Smooth muscle cell (in vitro differentiated cells): ENCODE data around the gene MMRN2. TPM values are rescaled to one million over a fixed set of nuclear protein-coding genes. Genes with fewer than 3 reads are reported as not detected.
"Not testable (repeated sequence)": the region's sequence is repeated elsewhere in the genome, so short reads cannot be mapped to it uniquely, and the experiment has no call there.

Source experiments
- DNase-seq: peaks from one replicate; lab custom pipeline; 2025; ENCODE audit not compliant: unreplicated experiment; lab: John Stamatoyannopoulos, UW
- H2AFZ ChIP-seq: fragments of 200-600 bp; sonication (generic); 2 replicates; pipeline ENCODE4 v1.6.0; 2016; ENCODE audit warnings: antibody characterized with exemption, low read depth, mild to moderate bottlenecking
- H3F3A ChIP-seq: fragments of 200-600 bp; sonication (generic); 2 replicates; pipeline ENCODE4 v1.6.0; 2017; ENCODE audit warnings: antibody characterized with exemption, low read depth
- H3K27ac ChIP-seq: fragments of 200-600 bp; sonication (generic); 2 replicates; pipeline ENCODE4 v1.5.1; 2016; ENCODE audit warnings: low read depth, mild to moderate bottlenecking
- H3K27me3 ChIP-seq: fragments of 200-600 bp; sonication (generic); 2 replicates; pipeline ENCODE4 v1.6.1; 2016; ENCODE audit warnings: low read depth, mild to moderate bottlenecking
- H3K36me3 ChIP-seq: fragments of 200-600 bp; sonication (generic); 2 replicates; pipeline ENCODE4 v1.5.1; 2016; ENCODE audit warnings: low read depth
- H3K4me1 ChIP-seq: fragments of 200-600 bp; sonication (generic); 2 replicates; pipeline ENCODE4 v1.5.1; 2016; ENCODE audit warnings: low read depth
- H3K4me2 ChIP-seq: fragments of 200-600 bp; sonication (generic); 2 replicates; pipeline ENCODE4 v1.6.0; 2016; ENCODE audit warnings: mild to moderate bottlenecking
- H3K4me3 ChIP-seq: fragments of 200-600 bp; sonication (generic); 2 replicates; pipeline ENCODE4 v1.5.1; 2016; ENCODE audit warnings: mild to moderate bottlenecking
- H3K79me2 ChIP-seq: fragments of 200-600 bp; sonication (generic); 2 replicates; pipeline ENCODE4 v1.6.0; 2016; ENCODE audit warnings: low read depth, mild to moderate bottlenecking
- H3K9ac ChIP-seq: fragments of 200-600 bp; sonication (generic); 2 replicates; pipeline ENCODE4 v1.6.0; 2016; ENCODE audit warnings: low read depth
- H3K9me3 ChIP-seq: fragments of 200-600 bp; sonication (generic); replicated peaks from 2 replicates; pipeline ENCODE4 v1.5.1; 2016; ENCODE audit warnings: low read depth
- H4K20me1 ChIP-seq: fragments of 200-600 bp; sonication (generic); 2 replicates; pipeline ENCODE4 v1.6.0; 2016; ENCODE audit warnings: low read depth
- CTCF ChIP-seq: fragments of 200-600 bp; sonication (generic); IDR thresholded peaks from 2 replicates; pipeline ENCODE4 v1.5.1; 2017; ENCODE audit warnings: borderline replicate concordance, mild to moderate bottlenecking, antibody characterized with exemption; ENCODE audit not compliant: insufficient read depth, poor library complexity, severe bottlenecking
- WGBS: methylation state at CpG from one replicate; pipeline ENCODE4 v1.1.7; 2016; ENCODE audit warnings: low lambda C conversion rate; 5-methylcytosine and 5-hydroxymethylcytosine counted together
- polyA plus RNA-seq: library from polyadenylated mRNA; unstranded; fragments of >200 nt; fragmentation: Nextera tagmentation; extraction: Ambion mirVana; gene quantifications from 2 replicates; pipeline ENCODE4 v1.2.1, GENCODE V29; 2016
- total RNA-seq: library from RNA; depleted of rRNA; stranded (reverse); fragments of >200 nt; gene quantifications from 2 replicates; pipeline ENCODE4 v1.2.3, GENCODE V29; 2014

MMRN2 gene
- total and polyA plus RNA-seq, 2 experiments from 2014 or later, result 0.09 to 0.16 TPM

GRCh38 chr10:86981716-86982115, 24.3 kb upstream of the MMRN2 start:
- Histone ChIP-seq H3K27me3 (no peaks in the 10 kb centered on the region), H3F3A (peaks cover 13% of the 10 kb centered on the region), H2AFZ (no peak overlapping the region), H3K4me2 (no peak overlapping the region), H3K27ac (no peak overlapping the region), H3K4me1 (peaks cover 4% of the 10 kb centered on the region), H3K36me3 (no peaks in the 10 kb centered on the region), H3K4me3 (no peak overlapping the region), H3K79me2 (no peaks in the 10 kb centered on the region), H3K9ac (no peak overlapping the region), H4K20me1 (no peaks in the 10 kb centered on the region), H3K9me3 (no peaks in the 10 kb centered on the region)
- 94% methylated on average over 5 of the region's 5 CpGs for WGBS
- no peak for TF ChIP-seq CTCF
- no peak for DNase-seq

DNA sequence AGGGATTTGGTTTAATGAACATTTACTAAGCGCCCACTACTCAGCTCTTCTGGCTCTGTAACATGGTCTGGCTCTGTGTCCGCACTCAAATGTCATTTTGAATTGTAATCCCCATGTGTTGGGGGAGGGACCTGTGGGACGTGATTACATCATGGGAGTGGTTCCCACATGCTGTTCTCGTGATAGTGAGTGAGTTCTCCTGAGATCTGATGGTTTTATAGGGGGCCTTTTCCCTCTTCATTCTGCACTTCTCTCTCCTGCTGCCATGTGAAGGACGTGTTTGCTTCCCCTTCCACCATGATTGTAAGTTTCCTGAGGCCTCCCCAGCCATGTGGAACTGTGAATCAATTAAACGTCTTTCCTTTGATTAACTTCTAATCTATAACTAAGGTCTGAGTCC, 23.6 kb upstream of the MMRN2 start:
- H3F3A ChIP-seq, result peaks cover 13% of the 10 kb centered on the region
- not testable (repeated sequence) for H3K36me3 ChIP-seq, H3K4me1 ChIP-seq, H3K9me3 ChIP-seq, H3K4me3 ChIP-seq, H2AFZ ChIP-seq, H3K27me3 ChIP-seq, H3K9ac ChIP-seq, H3K27ac ChIP-seq, DNase-seq, H3K79me2 ChIP-seq, H4K20me1 ChIP-seq, H3K4me2 ChIP-seq
- 78% methylated on average over 6 of the region's 6 CpGs for WGBS

DNA sequence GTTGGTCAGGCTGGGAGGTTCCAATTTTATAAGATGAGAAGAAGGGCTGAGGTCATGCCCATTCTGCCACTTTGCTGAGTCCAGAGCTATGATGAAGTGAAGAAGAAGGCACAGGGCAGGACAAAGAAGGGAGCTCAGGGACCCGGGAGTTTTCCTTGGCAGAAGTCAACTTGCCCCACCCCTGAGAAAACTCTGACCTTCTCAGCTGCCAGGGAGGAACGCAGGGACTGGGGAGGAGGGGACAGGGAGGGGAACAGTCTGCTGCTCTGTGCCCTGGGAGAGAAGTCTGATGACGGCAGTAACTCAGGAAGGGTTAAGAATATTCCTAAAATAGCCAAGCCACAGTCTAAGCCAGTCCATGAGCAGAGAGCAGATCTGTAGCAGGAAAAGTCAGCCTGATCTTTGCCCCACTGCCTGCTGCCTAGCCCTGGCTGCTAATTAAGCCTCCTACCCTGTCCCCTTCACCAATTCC, 22.6 kb upstream of the MMRN2 start:
- no peaks in the 10 kb centered on the region for H3K9me3 ChIP-seq
- no peak for TF ChIP-seq CTCF
- H2AFZ ChIP-seq, result peak overlapping the region; percentile 37
- H3K36me3 ChIP-seq, result no peaks in the 10 kb centered on the region
- H3K4me2 ChIP-seq, result peak overlapping the region; percentile 67
- WGBS, result 54% methylated on average over 3 of the region's 3 CpGs
- H3K27ac ChIP-seq, result peak overlapping the region; percentile 31
- H3K4me1 ChIP-seq, result peaks cover 4% of the 10 kb centered on the region
- no peak for DNase-seq
- peaks cover 13% of the 10 kb centered on the region for H3F3A ChIP-seq
- no peaks in the 10 kb centered on the region for H3K27me3 ChIP-seq
- H3K79me2 ChIP-seq, result no peaks in the 10 kb centered on the region
- H3K9ac ChIP-seq, result no peak overlapping the region
- H3K4me3 ChIP-seq, result no peak overlapping the region
- H4K20me1 ChIP-seq, result no peaks in the 10 kb centered on the region

- Histone ChIP-seq H3K27ac (peak overlapping the region; percentile 31), H3K79me2 (no peaks in the 10 kb centered on the region), H3F3A (peaks cover 13% of the 10 kb centered on the region), H3K27me3 (no peaks in the 10 kb centered on the region), H3K9ac (no peak overlapping the region), H3K36me3 (no peaks in the 10 kb centered on the region), H3K4me1 (peaks cover 4% of the 10 kb centered on the region), H3K4me3 (no peak overlapping the region), H3K9me3 (no peaks in the 10 kb centered on the region), H4K20me1 (no peaks in the 10 kb centered on the region), H2AFZ (no peak overlapping the region), H3K4me2 (peak overlapping the region; percentile 67)
- TF ChIP-seq CTCF, result no peak
- 83% methylated on average over 4 of the region's 4 CpGs for WGBS
- no peak for DNase-seq
These were observed 21.9 kb upstream of the MMRN2 start for GRCh38 chr10:86979296-86979818.

DNA sequence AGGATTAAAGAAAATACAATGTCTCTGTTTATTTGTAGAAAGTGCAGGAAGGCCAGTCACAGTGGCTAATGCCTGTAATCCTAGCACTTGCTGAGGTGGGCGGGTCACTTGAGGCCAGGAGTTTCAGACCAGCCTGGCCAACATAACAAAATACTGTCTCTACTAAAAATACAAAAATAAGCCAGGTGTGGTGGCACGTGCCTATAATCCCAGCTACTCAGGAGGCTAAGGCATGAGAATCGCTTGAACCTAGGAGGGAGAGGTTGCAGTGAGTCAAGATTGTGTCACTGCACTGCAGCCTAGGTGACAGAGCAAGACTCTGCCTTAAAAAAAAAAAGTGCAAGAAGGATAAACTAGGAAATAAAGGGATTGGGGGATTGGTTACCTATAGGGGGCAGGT, 21.0 kb upstream of the MMRN2 start:
- not testable (repeated sequence) for H3K27me3 ChIP-seq, H3K4me3 ChIP-seq, H3K4me1 ChIP-seq, H3K4me2 ChIP-seq, H3K27ac ChIP-seq, H3K79me2 ChIP-seq, H3K9me3 ChIP-seq, H3K36me3 ChIP-seq, DNase-seq, H4K20me1 ChIP-seq, H3K9ac ChIP-seq, H2AFZ ChIP-seq
- 62% methylated on average over 3 of the region's 3 CpGs for WGBS
- peaks cover 13% of the 10 kb centered on the region for H3F3A ChIP-seq
